GM06990 (cell line): ENCODE data around the gene NISCH.

ENCODE experiments used
- DNase-seq: peaks from one replicate; pipeline ENCODE4 v3.0.0-alpha.2; 2011; ENCODE audit not compliant: insufficient read length; ENCODE audit errors: extremely low read depth
- H3K27me3 ChIP-seq: replicated peaks from 2 replicates; pipeline ENCODE4 v1.6.0; 2011; ENCODE audit warnings: low read length; ENCODE audit not compliant: control insufficient read depth, insufficient read depth
- H3K36me3 ChIP-seq: 2 replicates; pipeline ENCODE4 v1.5.1; 2011; ENCODE audit warnings: low read length; ENCODE audit not compliant: control insufficient read depth, insufficient read depth
- H3K4me3 ChIP-seq: replicated peaks from 2 replicates; pipeline ENCODE4 v1.5.1; 2011; ENCODE audit warnings: low read depth, mild to moderate bottlenecking, control low read depth, low read length
- CTCF ChIP-seq: IDR thresholded peaks from 2 replicates; pipeline ENCODE4 v1.5.1; 2011; ENCODE audit warnings: low read length, control low read depth, mild to moderate bottlenecking, inconsistent platforms; ENCODE audit not compliant: insufficient read depth, poor library complexity, severe bottlenecking

The NISCH gene

GRCh38 chr3:52458031-52458760, 2.8 kb downstream of the NISCH start:
- H3K27me3 ChIP-seq = no peaks in the 10 kb centered on the region
- DNase-seq = no peak
- H3K36me3 ChIP-seq = peaks cover 6% of the 10 kb centered on the region
- H3K4me3 ChIP-seq = no peak overlapping the region
- no peak for TF ChIP-seq CTCF

DNA sequence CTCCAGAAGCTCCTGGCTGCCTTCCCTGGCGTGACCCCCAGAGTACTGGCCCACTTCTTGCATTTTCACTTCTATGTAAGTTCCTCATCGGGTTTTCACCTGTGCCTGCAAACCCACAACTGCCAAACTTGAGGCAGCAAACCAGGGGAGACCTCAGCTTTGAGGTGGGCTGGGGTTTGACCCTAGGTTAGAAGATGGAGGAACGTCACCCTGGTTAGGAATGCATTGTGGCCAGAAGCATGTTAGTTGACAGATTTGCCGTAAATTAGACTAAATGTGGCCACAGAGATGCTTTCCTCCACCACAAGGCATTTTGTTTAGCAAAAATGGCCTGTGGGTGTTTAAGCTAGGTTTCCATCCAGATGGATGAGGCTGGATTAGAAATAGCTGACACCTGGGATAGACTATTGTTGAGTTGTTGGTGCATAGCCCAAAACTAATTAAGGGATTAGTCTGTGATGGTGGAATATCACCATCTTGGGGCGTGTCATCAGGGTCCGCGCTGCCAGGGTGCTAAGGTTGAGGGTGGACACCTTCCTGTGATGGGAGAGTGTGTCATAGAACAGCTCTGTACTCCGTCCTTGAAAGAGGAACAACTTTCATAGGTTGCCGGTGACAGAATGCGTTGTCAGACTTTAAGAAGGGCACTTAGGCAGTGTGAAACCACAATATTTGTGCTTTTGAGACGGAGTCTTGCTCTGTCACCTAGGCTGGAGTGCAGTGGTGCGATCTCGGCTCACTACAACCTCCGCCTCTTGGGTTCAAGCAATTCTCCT, 3.6 kb downstream of the NISCH start:
- Histone ChIP-seq H3K4me3 (no peak overlapping the region), H3K36me3 (peaks cover 6% of the 10 kb centered on the region), H3K27me3 (no peaks in the 10 kb centered on the region)
- no peak for TF ChIP-seq CTCF
- no peak for DNase-seq

DNA sequence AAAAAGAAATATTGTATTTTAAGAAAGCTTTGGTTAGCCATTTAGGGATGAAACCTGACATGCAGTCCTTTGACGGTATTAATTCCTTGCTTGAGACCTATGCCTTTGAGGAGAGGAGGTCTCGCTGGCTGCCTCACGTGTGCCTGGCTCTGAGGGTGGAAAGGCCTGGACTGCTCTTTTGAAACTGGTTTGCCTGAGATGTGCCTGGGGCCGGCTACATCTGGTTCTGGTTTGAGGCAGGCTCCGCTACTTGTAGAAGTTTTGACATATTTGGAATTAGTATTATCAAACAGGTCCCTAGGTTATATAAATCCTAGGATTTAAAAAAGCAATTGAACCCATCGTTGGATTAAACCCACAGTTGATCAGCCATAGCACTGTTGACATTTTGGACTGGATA, 6.5 kb downstream of the NISCH start:
- DNase-seq = no peak
- no peak overlapping the region for H3K4me3 ChIP-seq
- H3K36me3 ChIP-seq = peaks cover 15% of the 10 kb centered on the region
- H3K27me3 ChIP-seq = no peaks in the 10 kb centered on the region
- TF ChIP-seq CTCF = no peak

DNA sequence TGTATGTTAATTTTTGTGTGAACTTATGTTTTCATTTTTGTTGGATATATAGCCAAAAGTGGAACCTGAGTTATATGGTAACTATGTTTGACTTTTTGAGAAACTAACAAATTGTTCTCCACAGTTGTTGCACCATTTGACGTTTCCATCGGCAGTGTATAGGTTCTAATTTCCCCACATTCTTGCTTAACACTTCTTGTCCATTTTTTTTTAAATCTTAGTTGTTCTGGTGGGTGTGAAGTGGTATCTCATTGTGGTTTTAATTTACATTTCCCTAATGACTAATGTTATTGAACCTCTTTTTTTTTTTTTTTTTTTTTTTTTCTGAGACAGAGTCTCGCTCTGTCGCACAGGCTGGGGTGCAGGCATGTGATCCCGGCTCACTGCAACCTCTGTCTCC, 8.0 kb downstream of the NISCH start:
- DNase-seq = no peak
- Histone ChIP-seq H3K36me3 (peaks cover 14% of the 10 kb centered on the region), H3K27me3 (no peaks in the 10 kb centered on the region), H3K4me3 (no peak overlapping the region)
- no peak for TF ChIP-seq CTCF

DNA sequence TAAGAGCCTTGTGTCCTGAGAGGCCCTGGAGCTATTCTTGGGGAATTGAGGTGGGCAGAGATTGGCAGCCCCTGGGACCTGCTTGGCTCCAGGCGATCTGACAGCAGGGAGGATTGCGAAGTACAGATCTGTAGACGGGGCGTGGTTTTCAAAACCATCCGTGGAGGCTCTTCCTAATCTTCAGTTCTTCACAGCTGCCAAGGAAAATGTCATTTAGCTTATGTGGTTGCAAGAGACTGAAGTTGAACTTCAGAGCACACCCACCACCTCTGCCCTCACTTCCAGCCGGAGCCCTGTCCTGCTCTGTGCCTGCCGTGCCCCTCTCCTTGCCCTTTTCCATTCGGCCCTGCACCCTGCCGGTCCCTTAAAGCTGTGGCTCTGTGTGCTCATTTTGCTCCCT, 12.9 kb downstream of the NISCH start:
- no peak overlapping the region for H3K4me3 ChIP-seq
- H3K36me3 ChIP-seq = peaks cover 26% of the 10 kb centered on the region
- no peak for TF ChIP-seq CTCF
- no peak for DNase-seq
- no peaks in the 10 kb centered on the region for H3K27me3 ChIP-seq
